H1 (cell line): ENCODE data around the gene FBXW2. TPM values are rescaled to one million over a fixed set of nuclear protein-coding genes. Genes with fewer than 3 reads are reported as not detected.

ENCODE experiments used
- CTCF ChIA-PET: fragments of 300-600 bp; sonication (Branson Sonifier 250); formaldehyde crosslinking; loops from one replicate; lab custom pipeline; 2021; ENCODE audit not compliant: partially characterized antibody; lab: Charles Lee
- POLR2A ChIA-PET: fragments of 300-600 bp; sonication (Branson Sonifier 250); formaldehyde crosslinking; loops from one replicate; lab custom pipeline; 2021; ENCODE audit warnings: inconsistent platforms; ENCODE audit not compliant: partially characterized antibody; lab: Charles Lee
- DNase-seq, 2 experiments: peaks; one replicate each; pipeline versions ENCODE4 v3.0.0 to v3.0.0-alpha.2; 2010 to 2022; ENCODE audit warnings: low spot score in 2 of 2, low read depth in 1 of 2, mixed read lengths in 1 of 2
- FAIRE-seq: peaks from 2 replicates; lab custom pipeline; 2011; peaks lifted over from hg19 to GRCh38; lab: Jason Lieb, UNC
- H2AFZ ChIP-seq: 2 replicates; pipeline ENCODE4 v1.8.1; 2012; ENCODE audit warnings: low read length, inconsistent platforms
- H2AK5ac ChIP-seq: 2 replicates; pipeline ENCODE4 v1.6.1; 2013; ENCODE audit warnings: low read depth, low read length
- H2BK120ac ChIP-seq: replicated peaks from 2 replicates; pipeline ENCODE3; 2013; ENCODE audit warnings: low read depth, low read length, inconsistent platforms
- H2BK12ac ChIP-seq: 2 replicates; pipeline ENCODE4 v1.6.1; 2013; ENCODE audit warnings: low read depth, low read length
- H2BK15ac ChIP-seq: 2 replicates; pipeline ENCODE4 v1.6.1; 2013; ENCODE audit warnings: low read length
- H2BK20ac ChIP-seq: 2 replicates; pipeline ENCODE4 v1.6.1; 2013; ENCODE audit warnings: low read length
- H2BK5ac ChIP-seq: 2 replicates; pipeline ENCODE4 v1.6.1; 2013; ENCODE audit warnings: low read depth, low read length
- H3K14ac ChIP-seq: 2 replicates; pipeline ENCODE4 v1.6.1; 2013; ENCODE audit warnings: inconsistent platforms; ENCODE audit not compliant: insufficient read length
- H3K18ac ChIP-seq: 2 replicates; pipeline ENCODE4 v1.6.1; 2013; ENCODE audit warnings: low read length; ENCODE audit errors: extremely low read depth
- H3K23ac ChIP-seq: 2 replicates; pipeline ENCODE4 v1.6.1; 2013; ENCODE audit warnings: inconsistent platforms; ENCODE audit not compliant: insufficient read length
- H3K23me2 ChIP-seq: 2 replicates; pipeline ENCODE4 v1.6.1; 2013; ENCODE audit warnings: low read depth, low read length
- H3K27ac ChIP-seq: 2 replicates; pipeline ENCODE4 v1.6.1; 2011; ENCODE audit warnings: low read depth, low read length, inconsistent platforms
- H3K27me3 ChIP-seq, 4 experiments: replicated peaks in 1 of 4; 1 replicate in 1 of 4; 2 replicates in 3 of 4; pipeline versions ENCODE4 v1.6.1 to v1.8.1; 2011 to 2013; ENCODE audit warnings: low read length in 3 of 4, mild to moderate bottlenecking in 3 of 4, inconsistent platforms in 2 of 4, mixed read lengths in 2 of 4, moderate library complexity in 1 of 4; ENCODE audit not compliant: control insufficient read depth in 3 of 4, insufficient read depth in 3 of 4; ENCODE audit errors: extremely low read depth in 1 of 4
- H3K36me3 ChIP-seq, 4 experiments: 2 replicates each; pipeline versions ENCODE4 v1.6.1 to v1.8.1; 2011 to 2013; ENCODE audit warnings: mild to moderate bottlenecking in 4 of 4, low read length in 3 of 4, moderate library complexity in 2 of 4, control low read depth in 1 of 4, inconsistent platforms in 1 of 4; ENCODE audit not compliant: insufficient read depth in 4 of 4, control insufficient read depth in 2 of 4
- H3K4ac ChIP-seq: replicated peaks from 2 replicates; pipeline ENCODE3; 2013; ENCODE audit warnings: low read length, low read depth, mixed read lengths, inconsistent platforms; ENCODE audit not compliant: insufficient read length
- H3K4me1 ChIP-seq, 4 experiments: replicated peaks in 1 of 4; 1 replicate in 1 of 4; 2 replicates in 3 of 4; pipeline versions ENCODE4 v1.6.1 to v1.8.1; 2011 to 2013; ENCODE audit warnings: low read length in 3 of 4, inconsistent platforms in 2 of 4, mixed read lengths in 1 of 4; ENCODE audit not compliant: insufficient read depth in 4 of 4, control insufficient read depth in 3 of 4
- H3K4me2 ChIP-seq, 2 experiments: 2 replicates each; pipeline versions ENCODE4 v1.6.1 to v1.8.1; 2011 to 2013; ENCODE audit warnings: low read depth in 2 of 2, low read length in 2 of 2, control low read depth in 1 of 2, inconsistent platforms in 1 of 2, mild to moderate bottlenecking in 1 of 2; ENCODE audit not compliant: insufficient read depth in 1 of 2
- H3K4me3 ChIP-seq, 4 experiments: fragments of 200-600, 300-600 bp in 1 of 4; sonication (generic), shearing (Covaris generic), sonication (Bioruptor Twin) in 1 of 4; 2 replicates each; pipeline versions ENCODE4 v1.5.1 to v1.8.1; 2011 to 2016; ENCODE audit warnings: low read length in 4 of 4, low read depth in 3 of 4, control low read depth in 2 of 4, inconsistent platforms in 2 of 4, mild to moderate bottlenecking in 2 of 4, mixed read lengths in 1 of 4, moderate library complexity in 1 of 4; ENCODE audit not compliant: insufficient read depth in 2 of 4; ENCODE audit errors: extremely low read depth in 1 of 4
- H3K56ac ChIP-seq: replicated peaks from 2 replicates; pipeline ENCODE3; 2013; ENCODE audit warnings: low read depth, mild to moderate bottlenecking, mixed read lengths, low read length, inconsistent platforms; ENCODE audit not compliant: insufficient read length
- H3K79me1 ChIP-seq: 2 replicates; pipeline ENCODE4 v1.6.1; 2013; ENCODE audit warnings: low read depth, low read length, control low read depth
- H3K79me2 ChIP-seq, 2 experiments: 2 replicates each; pipeline versions ENCODE4 v1.6.1 to v1.8.1; 2012 to 2013; ENCODE audit warnings: low read length in 2 of 2, mild to moderate bottlenecking in 2 of 2, inconsistent platforms in 1 of 2; ENCODE audit not compliant: insufficient read depth in 2 of 2, control insufficient read depth in 1 of 2
- H3K9ac ChIP-seq, 4 experiments: replicated peaks in 1 of 4; 1 replicate in 1 of 4; 2 replicates in 3 of 4; pipeline versions ENCODE4 v1.6.1 to v1.8.1; 2011 to 2013; ENCODE audit warnings: low read depth in 3 of 4, low read length in 3 of 4, control low read depth in 2 of 4, mild to moderate bottlenecking in 2 of 4, moderate library complexity in 2 of 4, inconsistent platforms in 1 of 4; ENCODE audit errors: extremely low read depth in 1 of 4
- H3K9me3 ChIP-seq, 2 experiments: 2 replicates each; pipeline versions ENCODE4 v1.6.1 to v1.8.1; 2012 to 2013; ENCODE audit warnings: mild to moderate bottlenecking in 2 of 2, moderate library complexity in 2 of 2, control low read depth in 1 of 2, inconsistent platforms in 1 of 2, low read depth in 1 of 2, low read length in 1 of 2, mixed read lengths in 1 of 2; ENCODE audit not compliant: insufficient read depth in 2 of 2
- H4K20me1 ChIP-seq, 2 experiments: replicated peaks in 1 of 2; 2 replicates each; pipeline versions ENCODE3 to v1.8.1; 2011 to 2013; ENCODE audit warnings: inconsistent platforms in 2 of 2, low read length in 2 of 2, mild to moderate bottlenecking in 1 of 2; ENCODE audit not compliant: insufficient read depth in 2 of 2, control insufficient read depth in 1 of 2
- H4K5ac ChIP-seq: 2 replicates; pipeline ENCODE4 v1.6.1; 2013; ENCODE audit warnings: low read length, low read depth, mixed read lengths, inconsistent platforms; ENCODE audit not compliant: insufficient read length
- H4K8ac ChIP-seq: 2 replicates; pipeline ENCODE4 v1.8.0; 2013; ENCODE audit warnings: mild to moderate bottlenecking, moderate library complexity, low read length, inconsistent platforms; ENCODE audit not compliant: insufficient read depth; ENCODE audit errors: extremely low read depth
- H4K91ac ChIP-seq: replicated peaks from 2 replicates; pipeline ENCODE3; 2013; ENCODE audit warnings: low read length, mixed read lengths, inconsistent platforms; ENCODE audit not compliant: insufficient read length
- BCL11A ChIP-seq, 2 experiments: IDR thresholded peaks; one replicate each; pipeline ENCODE4 v1.6.1; 2011; ENCODE audit warnings: low read depth in 2 of 2, low read length in 2 of 2, mild to moderate bottlenecking in 2 of 2
- JUN ChIP-seq: IDR thresholded peaks from 2 replicates; pipeline ENCODE4 v1.6.1; 2011; ENCODE audit warnings: low read depth, mild to moderate bottlenecking, improper control_type of control experiment, low read length
- RBBP5 ChIP-seq: IDR thresholded peaks from 2 replicates; pipeline ENCODE4 v1.7.1; 2012; ENCODE audit warnings: low read depth, mild to moderate bottlenecking, inconsistent platforms, low read length, moderate library complexity, borderline replicate concordance
- SAP30 ChIP-seq: fragments of 300-600 bp; sonication (generic); IDR thresholded peaks from 2 replicates; pipeline ENCODE4 v1.7.1; 2012; ENCODE audit warnings: low read length, moderate library complexity, mild to moderate bottlenecking, inconsistent platforms; ENCODE audit not compliant: insufficient read depth, insufficient replicate concordance
- SP1 ChIP-seq: IDR thresholded peaks from 2 replicates; pipeline ENCODE4 v1.6.1; 2011; ENCODE audit warnings: low read depth, low read length
- TAF7 ChIP-seq: optimal IDR thresholded peaks from 2 replicates; pipeline ENCODE3; 2011; ENCODE audit warnings: low read depth, mild to moderate bottlenecking, inconsistent platforms, low read length, moderate library complexity, borderline replicate concordance
- WGBS, 2 experiments: shearing (Covaris generic) in 1 of 2; methylation state at CpG; one replicate each; pipeline versions ENCODE4 v1.1.6 to v1.1.7; 2013 to 2015; ENCODE audit warnings: low lambda C conversion rate in 2 of 2, mixed read lengths in 2 of 2, inconsistent platforms in 1 of 2, low coverage in 1 of 2, missing lambda C conversion rate in 1 of 2; ENCODE audit not compliant: insufficient replicate concordance in 2 of 2, insufficient coverage in 1 of 2, insufficient read length in 1 of 2; ENCODE audit errors: extremely low coverage in 1 of 2, missing lambda C conversion rate in 1 of 2; 5-methylcytosine and 5-hydroxymethylcytosine counted together
- polyA plus RNA-seq, 7 experiments: library from polyadenylated mRNA; depleted of rRNA in 3 of 7; stranded (reverse) in 5 of 7; unstranded in 2 of 7; fragments of >200 nt in 5 of 7; fragments of 200-250 nt in 2 of 7; gene quantifications; 1 replicate in 5 of 7; 2 replicates in 1 of 7; 4 replicates in 1 of 7; pipeline versions ENCODE4 v1.2.1 to v1.2.3, GENCODE V29; 2011 to 2013; ENCODE audit warnings: missing spikeins in 2 of 7, mixed read lengths in 2 of 7
- total RNA-seq: library from RNA; stranded (reverse); fragmentation: NEBNext Ultra II Directional; extraction: Animal tissue kit (Norgen Biotek cat#: 25700); gene quantifications from 2 replicates; pipeline ENCODE4 v1.2.1, GENCODE V29; 2021
- TF ChIP-seq, protein P1 (sequence below): IDR thresholded peaks from 2 replicates; pipeline ENCODE4 v1.6.1; 2012; ENCODE audit warnings: low read length, inconsistent platforms

FBXW2 gene
- total and polyA plus RNA-seq, 2 of the 8 experiments (the other 6 are each of a cell fraction or from before 2014, with no cell fraction given), result 19.2 to 65.3 TPM

- no peak overlapping the region for H3K23ac ChIP-seq
- no peak overlapping the region for H3K27ac ChIP-seq
- H2AK5ac ChIP-seq, result no peak overlapping the region
- no peak overlapping the region for H3K14ac ChIP-seq
- DNase-seq (no peak), FAIRE-seq (no peak)
- POLR2A ChIA-PET, result interaction anchor here (0.8 to 1.2 kb wide), 2 partner anchors 9 kb away, joined by 3 read pairs; no protein-coding TSS in a partner anchor
- H3K79me2 ChIP-seq, result peaks cover 3 to 64% of the 10 kb centered on the region in 2 experiments; a peak in 3 of 4 replicates
- H3K4me3 ChIP-seq, result no peak overlapping the region
- no peak overlapping the region for H3K18ac ChIP-seq
- H2BK12ac ChIP-seq, result no peak overlapping the region
- H2AFZ ChIP-seq, result no peak overlapping the region
- no peak overlapping the region for H2BK5ac ChIP-seq
- peaks cover 5% of the 10 kb centered on the region for H3K23me2 ChIP-seq
- H4K20me1 ChIP-seq, result peaks cover 0 to 2% of the 10 kb centered on the region in 2 experiments
- H3K4ac ChIP-seq, result no peak overlapping the region
- peaks cover 0 to 8% (median 4%) of the 10 kb centered on the region in 4 experiments; a peak in 4 of 7 replicates for H3K4me1 ChIP-seq
- H2BK20ac ChIP-seq, result no peak overlapping the region
- H3K27me3 ChIP-seq, result no peaks in the 10 kb centered on the region
- WGBS, 2 experiments, result 75% methylated on average over 2 of the region's 2 CpGs; no CpG with 5 or more reads in 1 of the 2 experiments
- H4K5ac ChIP-seq, result no peak overlapping the region
- CTCF ChIA-PET, result interaction anchor here (0.7 kb wide), 1 partner anchor 1586 kb away, joined by 3 read pairs; no protein-coding TSS in a partner anchor
- H2BK120ac ChIP-seq, result no peak overlapping the region
- H3K79me1 ChIP-seq, result peaks cover 8% of the 10 kb centered on the region; the same call in 1 of the 2 replicates
- H3K36me3 ChIP-seq, result no peaks in the 10 kb centered on the region; a peak in 2 of 8 replicates
- no peak overlapping the region for H3K4me2 ChIP-seq
- no peak overlapping the region for H4K91ac ChIP-seq
- no peak overlapping the region for H2BK15ac ChIP-seq
- H4K8ac ChIP-seq, result no peak overlapping the region
- H3K9ac ChIP-seq, result no peak overlapping the region
- H3K56ac ChIP-seq, result peak overlapping the region; percentile 7
- no peaks in the 10 kb centered on the region for H3K9me3 ChIP-seq
- TF ChIP-seq TAF7, result no peak
- TF ChIP-seq RBBP5, result no peak
- TF ChIP-seq SP1, result no peak
- TF ChIP-seq, protein P1, sequence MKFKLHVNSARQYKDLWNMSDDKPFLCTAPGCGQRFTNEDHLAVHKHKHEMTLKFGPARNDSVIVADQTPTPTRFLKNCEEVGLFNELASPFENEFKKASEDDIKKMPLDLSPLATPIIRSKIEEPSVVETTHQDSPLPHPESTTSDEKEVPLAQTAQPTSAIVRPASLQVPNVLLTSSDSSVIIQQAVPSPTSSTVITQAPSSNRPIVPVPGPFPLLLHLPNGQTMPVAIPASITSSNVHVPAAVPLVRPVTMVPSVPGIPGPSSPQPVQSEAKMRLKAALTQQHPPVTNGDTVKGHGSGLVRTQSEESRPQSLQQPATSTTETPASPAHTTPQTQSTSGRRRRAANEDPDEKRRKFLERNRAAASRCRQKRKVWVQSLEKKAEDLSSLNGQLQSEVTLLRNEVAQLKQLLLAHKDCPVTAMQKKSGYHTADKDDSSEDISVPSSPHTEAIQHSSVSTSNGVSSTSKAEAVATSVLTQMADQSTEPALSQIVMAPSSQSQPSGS, result no peak
- no peak for TF ChIP-seq JUN
- no peak for TF ChIP-seq BCL11A (IDR thresholded peaks at IDR 0.05; ENCODE audit: low read depth in 2 of 2, low read length in 2 of 2)
- no peak for TF ChIP-seq SAP30
Measured at GRCh38 chr9:120839146-120839545, 45.9 kb upstream of the FBXW2 start.
